Astrocyte of the spinal cord (primary cell): Measurements from ENCODE around the gene SRP9.
"Not testable (repeated sequence)": the region's sequence is repeated elsewhere in the genome, so short reads cannot be mapped to it uniquely, and the experiment has no call there.

Experiments used
- DNase-seq: peaks from one replicate; pipeline ENCODE4 v3.0.0; 2011; ENCODE audit warnings: low read depth, low spot score
- H3K4me3 ChIP-seq: 2 replicates; pipeline ENCODE4 v1.5.1; 2011; ENCODE audit warnings: low read depth, mild to moderate bottlenecking, low read length, moderate library complexity
- CTCF ChIP-seq: IDR thresholded peaks from 2 replicates; pipeline ENCODE4 v1.5.1; 2012; ENCODE audit warnings: low read depth, mild to moderate bottlenecking, low read length, inconsistent platforms
- in situ Hi-C: cut with HindIII; loops from 2 replicates; pipeline ENCODE4 v1.10.0; 2017; ENCODE audit warnings: low sequenced_read_pairs

SRP9 gene

GRCh38 chr1:225794954-225795353 lies 17.3 kb downstream of the SRP9 start:
- DNase-seq = no peak
- TF ChIP-seq CTCF = no peak
- H3K4me3 ChIP-seq = no peak overlapping the region
- in situ Hi-C loops = no loop called here

- in situ Hi-C loops, DNase-seq: not testable (repeated sequence)
Measured at GRCh38 chr1:225796097-225796496, 18.5 kb downstream of the SRP9 start.

GRCh38 chr1:225801146-225801545 lies 23.5 kb downstream of the SRP9 start:
- H3K4me3 ChIP-seq, DNase-seq, in situ Hi-C loops: not testable (repeated sequence)

More at GRCh38 chr1:225796097-225796496, 18.5 kb downstream of the SRP9 start:
- not testable (repeated sequence) for H3K4me3 ChIP-seq

- no peak overlapping the region for H3K4me3 ChIP-seq
- no peak for DNase-seq
- in situ Hi-C loops = no loop called here
- TF ChIP-seq CTCF = no peak
Measured at GRCh38 chr1:225806249-225806648, 28.6 kb downstream of the SRP9 start.

GRCh38 chr1:225806736-225807135 lies 29.1 kb downstream of the SRP9 start:
- DNase-seq, in situ Hi-C loops, H3K4me3 ChIP-seq: not testable (repeated sequence)

- in situ Hi-C loops = no loop called here
- DNase-seq = no peak
Measured at GRCh38 chr1:225808136-225808535, 30.5 kb downstream of the SRP9 start.

GRCh38 chr1:225809842-225810578 lies 32.4 kb downstream of the SRP9 start, which contains the start of gene EPHX1:
TSS of gene EPHX1 (plus strand) at chr1:225810124. CDS start at chr1:225828730, 18,606 bp downstream.
- peak within 1 kb of the TSS; percentile 59 for H3K4me3 ChIP-seq
- TF ChIP-seq CTCF = no peak
- in situ Hi-C loops = no loop called here
- peak; percentile 88 for DNase-seq

More at GRCh38 chr1:225808136-225808535, 30.5 kb downstream of the SRP9 start:
- H3K4me3 ChIP-seq = no peak overlapping the region
- no peak for TF ChIP-seq CTCF

- in situ Hi-C loops = not testable (repeated sequence)
- DNase-seq = peak; percentile 9
- peak overlapping the region; percentile 59 for H3K4me3 ChIP-seq
Measured at GRCh38 chr1:225810579-225811538, 33.2 kb downstream of the SRP9 start.
